ENCODE results near the gene PCDH15.
"Not testable (repeated sequence)": the region's sequence is repeated elsewhere in the genome, so short reads cannot be mapped to it uniquely, and the experiment has no call there.

Gene PCDH15

GRCh38 chr10:54415483-54415882, 385.5 kb downstream of the PCDH15 start:
- in situ Hi-C loops (cut with MboI; ENCODE audit: low sequenced_read_pairs): no loop called here

GRCh38 chr10:54402576-54402975, 398.5 kb downstream of the PCDH15 start:
- in situ Hi-C loops (cut with MboI; ENCODE audit: low sequenced_read_pairs): no loop called here

DNA sequence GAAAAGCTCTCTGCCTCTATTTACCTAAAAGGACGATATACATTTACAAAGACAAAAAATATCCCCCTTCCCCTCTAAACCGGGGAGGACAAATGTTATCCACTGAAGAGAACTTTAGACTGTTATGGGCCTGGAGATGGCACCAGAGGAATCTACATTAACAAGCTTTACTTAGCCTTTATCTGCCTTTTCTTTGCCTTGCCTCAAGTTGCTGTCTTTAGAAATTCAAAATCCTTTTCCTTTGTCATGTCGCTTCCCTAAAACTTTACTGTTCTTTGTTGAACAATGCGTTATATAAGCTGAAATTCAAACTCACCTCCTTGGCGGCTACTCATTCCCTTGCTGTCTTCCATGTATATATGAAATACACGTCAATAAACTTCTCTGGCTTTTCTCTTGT, 405.0 kb downstream of the PCDH15 start:
- in situ Hi-C loops (cut with MboI; ENCODE audit: low sequenced_read_pairs): no loop called here

GRCh38 chr10:54394598-54394997, 406.4 kb downstream of the PCDH15 start:
- in situ Hi-C loops (cut with MboI; ENCODE audit: low sequenced_read_pairs): not testable (repeated sequence)

- in situ Hi-C loops (cut with MboI; ENCODE audit: low sequenced_read_pairs): no loop called here
These were observed 428.9 kb downstream of the PCDH15 start for GRCh38 chr10:54372179-54372578.

GRCh38 chr10:54368984-54369383, 432.0 kb downstream of the PCDH15 start:
- in situ Hi-C loops (cut with MboI; ENCODE audit: low sequenced_read_pairs): no loop called here

- in situ Hi-C loops (cut with MboI; ENCODE audit: low sequenced_read_pairs): no loop called here
These were observed 437.6 kb downstream of the PCDH15 start for GRCh38 chr10:54363390-54363789.

GRCh38 chr10:54342058-54342457, 459.0 kb downstream of the PCDH15 start:
- in situ Hi-C loops (cut with MboI; ENCODE audit: low sequenced_read_pairs): no loop called here

GRCh38 chr10:54335296-54335695, 465.7 kb downstream of the PCDH15 start:
- in situ Hi-C loops (cut with MboI; ENCODE audit: low sequenced_read_pairs): no loop called here

GRCh38 chr10:54319341-54319740, 481.7 kb downstream of the PCDH15 start:
- in situ Hi-C loops (cut with MboI; ENCODE audit: low sequenced_read_pairs): no loop called here

DNA sequence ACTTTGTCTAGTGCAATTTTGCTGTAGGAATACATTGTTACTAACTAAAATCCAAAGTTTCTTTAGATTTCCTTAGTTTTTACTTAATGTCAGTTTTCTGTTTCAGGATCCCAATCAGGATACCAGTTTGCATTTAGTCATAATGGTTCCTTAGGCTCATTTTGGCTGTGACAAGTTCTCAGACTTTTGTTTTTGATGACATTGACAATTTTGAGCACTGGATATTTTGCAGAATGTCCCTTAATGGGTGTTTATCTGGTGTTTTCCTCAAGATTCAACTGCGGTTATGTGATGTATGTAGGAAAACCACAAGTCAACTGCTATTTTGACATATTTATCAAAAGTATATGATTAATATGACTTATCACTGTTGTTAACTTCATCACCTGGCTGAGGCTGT, 482.6 kb downstream of the PCDH15 start:
- in situ Hi-C loops (cut with MboI; ENCODE audit: low sequenced_read_pairs): no loop called here

DNA sequence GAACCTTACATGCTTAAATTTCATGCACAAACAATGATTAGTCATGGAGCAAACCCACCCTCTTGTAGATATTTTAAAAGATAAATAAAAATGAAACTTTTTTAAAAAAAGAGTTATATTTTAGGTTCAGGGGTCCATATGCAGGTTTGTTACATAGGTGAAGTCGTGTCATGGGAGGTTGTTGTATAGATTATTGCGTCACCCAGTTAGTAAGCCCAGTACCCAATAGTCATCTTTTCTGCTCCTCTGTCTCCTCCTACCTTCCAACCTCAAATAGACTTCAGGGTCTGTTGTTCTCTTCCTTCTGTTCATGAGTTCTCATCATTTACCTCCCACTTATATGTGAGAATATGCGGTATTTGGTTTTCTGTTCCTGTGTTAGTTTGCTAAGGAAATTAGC, 486.6 kb downstream of the PCDH15 start:
- in situ Hi-C loops (cut with MboI; ENCODE audit: low sequenced_read_pairs): no loop called here

- in situ Hi-C loops (cut with MboI; ENCODE audit: low sequenced_read_pairs): no loop called here
These were observed 516.4 kb downstream of the PCDH15 start for GRCh38 chr10:54284526-54285193.

- in situ Hi-C loops (cut with MboI; ENCODE audit: low sequenced_read_pairs): no loop called here
These were observed 519.0 kb downstream of the PCDH15 start for GRCh38 chr10:54282012-54282411.

GRCh38 chr10:54266395-54266794, 534.6 kb downstream of the PCDH15 start:
- in situ Hi-C loops (cut with MboI; ENCODE audit: low sequenced_read_pairs): no loop called here

- in situ Hi-C loops (cut with MboI; ENCODE audit: low sequenced_read_pairs): no loop called here
These were observed 538.3 kb downstream of the PCDH15 start for GRCh38 chr10:54262726-54263125.

GRCh38 chr10:54259104-54259503, 541.9 kb downstream of the PCDH15 start:
- in situ Hi-C loops (cut with MboI; ENCODE audit: low sequenced_read_pairs): no loop called here

GRCh38 chr10:54234832-54235231, 566.2 kb downstream of the PCDH15 start:
- in situ Hi-C loops (cut with MboI; ENCODE audit: low sequenced_read_pairs): no loop called here

GRCh38 chr10:54203401-54203800, 597.6 kb downstream of the PCDH15 start:
- in situ Hi-C loops (cut with MboI; ENCODE audit: low sequenced_read_pairs): no loop called here

GRCh38 chr10:54198051-54198450, 603.0 kb downstream of the PCDH15 start:
- in situ Hi-C loops (cut with MboI; ENCODE audit: low sequenced_read_pairs): no loop called here

DNA sequence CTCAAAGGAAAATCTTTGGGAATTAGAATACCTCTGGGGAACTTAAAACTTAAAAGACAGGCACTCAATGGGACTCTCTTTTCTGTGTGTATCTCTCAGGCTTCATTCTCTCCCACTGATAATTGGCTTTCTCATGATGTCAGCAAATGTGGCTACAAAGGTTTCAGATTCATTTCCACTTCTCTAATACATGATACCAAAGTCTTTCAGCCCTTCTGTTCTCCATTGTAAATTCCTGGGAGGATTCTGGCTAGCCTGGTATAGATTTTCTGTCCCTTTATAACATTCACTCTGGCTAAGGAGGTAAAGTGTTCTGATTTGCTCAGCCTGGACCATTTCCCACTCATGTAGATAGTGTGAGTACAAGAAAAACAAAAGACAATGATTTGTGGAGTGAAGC, 606.2 kb downstream of the PCDH15 start:
- in situ Hi-C loops (cut with MboI; ENCODE audit: low sequenced_read_pairs): no loop called here

- in situ Hi-C loops (cut with MboI; ENCODE audit: low sequenced_read_pairs): no loop called here
These were observed 641.1 kb downstream of the PCDH15 start for GRCh38 chr10:54159924-54160323.

DNA sequence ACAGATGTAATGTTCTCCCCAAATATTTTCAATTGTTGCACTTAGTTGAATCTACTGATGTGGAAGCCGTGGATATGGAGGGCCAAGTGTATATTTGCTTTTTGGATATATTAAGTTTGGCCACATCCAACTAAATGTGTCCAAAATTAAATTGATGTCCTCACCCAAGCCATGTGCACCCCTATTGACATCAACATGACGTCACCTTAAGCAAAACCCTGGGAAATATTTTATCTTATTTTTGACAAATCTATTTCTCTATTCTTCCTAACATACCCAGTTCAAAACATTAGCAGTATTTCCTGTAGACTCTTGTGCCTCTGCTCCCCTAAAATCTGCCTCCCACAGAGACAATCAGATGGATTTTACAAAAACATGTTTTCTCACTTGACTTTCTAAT, 652.5 kb downstream of the PCDH15 start:
- in situ Hi-C loops (cut with MboI; ENCODE audit: low sequenced_read_pairs): no loop called here

Data from HL-60/S4 treated with retinoic acid at 250 ng/mL for 4 days and 3 days (cell line).